SK-N-SH (cell line): ENCODE results near the gene TTC3.

Source experiments
- CTCF ChIP-seq: fragments of 200-600 bp; sonication (generic); IDR thresholded peaks from 2 replicates; pipeline ENCODE4 v1.6.1; 2017; ENCODE audit warnings: antibody characterized with exemption, mild to moderate bottlenecking, moderate library complexity
- EP300 ChIP-seq, 2 experiments: IDR thresholded peaks; 2 replicates each; pipeline versions ENCODE4 v1.4.0 to v1.6.1; 2012; ENCODE audit warnings: borderline replicate concordance in 1 of 2, low read depth in 1 of 2, low read length in 1 of 2
- EZH2phosphoT487 ChIP-seq: fragments of 200-600 bp; sonication (generic); IDR thresholded peaks from 2 replicates; pipeline ENCODE4 v1.6.1; 2017; ENCODE audit warnings: low read depth, mixed run types, mild to moderate bottlenecking, antibody characterized with exemption, moderate library complexity, borderline replicate concordance
- FOXM1 ChIP-seq: IDR thresholded peaks from 2 replicates; pipeline ENCODE4 v1.4.0; 2012; ENCODE audit warnings: low read depth, mild to moderate bottlenecking
- GABPA ChIP-seq: IDR thresholded peaks from 2 replicates; pipeline ENCODE4 v1.4.0; 2012; ENCODE audit warnings: low read depth, mild to moderate bottlenecking
- MAX ChIP-seq: IDR thresholded peaks from 2 replicates; pipeline ENCODE4 v1.4.0; 2012; ENCODE audit warnings: low read depth
- MEF2A ChIP-seq: IDR thresholded peaks from 2 replicates; pipeline ENCODE4 v1.4.0; 2012; ENCODE audit warnings: low read depth, borderline replicate concordance
- POLR2AphosphoS5 ChIP-seq: IDR thresholded peaks from 2 replicates; pipeline ENCODE4 v1.6.1; 2012; ENCODE audit warnings: low read depth, low read length
- RAD21 ChIP-seq: IDR thresholded peaks from 2 replicates; pipeline ENCODE4 v1.6.1; 2012; ENCODE audit warnings: mild to moderate bottlenecking, low read length
- RFX5 ChIP-seq: IDR thresholded peaks from 2 replicates; pipeline ENCODE4 v1.6.1; 2012; ENCODE audit warnings: mild to moderate bottlenecking, improper control_type of control experiment, low read length
- RXRA ChIP-seq: IDR thresholded peaks from 2 replicates; pipeline ENCODE4 v1.4.0; 2012; ENCODE audit warnings: low read depth, mild to moderate bottlenecking, borderline replicate concordance
- SIN3A ChIP-seq: IDR thresholded peaks from 2 replicates; pipeline ENCODE4 v1.6.1; 2012; ENCODE audit warnings: low read depth, mild to moderate bottlenecking, low read length, moderate library complexity, borderline replicate concordance
- YY1 ChIP-seq: IDR thresholded peaks from 2 replicates; pipeline ENCODE4 v1.4.0; 2012; ENCODE audit warnings: low read depth, mild to moderate bottlenecking
- ZBTB33 ChIP-seq: IDR thresholded peaks from 2 replicates; pipeline ENCODE4 v1.4.0; 2012; ENCODE audit warnings: low read depth, borderline replicate concordance

- TF ChIP-seq POLR2AphosphoS5 (no peak), RXRA (no peak), CTCF (no peak), SIN3A (no peak), EP300 (IDR thresholded peaks at IDR 0.05; ENCODE audit: borderline replicate concordance in 1 of 2, low read depth in 1 of 2, low read length in 1 of 2) (no peak), MAX (no peak), ZBTB33 (no peak), RAD21 (no peak), EZH2phosphoT487 (no peak), YY1 (no peak), MEF2A (no peak), RFX5 (no peak), FOXM1 (no peak), GABPA (no peak)
Measured at GRCh38 chr21:37188825-37189224, 115.8 kb downstream of the TTC3 start.
